ENCODE results near the gene RPE.
A peak's percentile ranks its signal among the peaks of the same experiment; 100 is the strongest.

GRCh38 chr2:209977386-209978239 lies 24.8 kb upstream of the RPE start:
- TF ChIP-seq, protein P1, sequence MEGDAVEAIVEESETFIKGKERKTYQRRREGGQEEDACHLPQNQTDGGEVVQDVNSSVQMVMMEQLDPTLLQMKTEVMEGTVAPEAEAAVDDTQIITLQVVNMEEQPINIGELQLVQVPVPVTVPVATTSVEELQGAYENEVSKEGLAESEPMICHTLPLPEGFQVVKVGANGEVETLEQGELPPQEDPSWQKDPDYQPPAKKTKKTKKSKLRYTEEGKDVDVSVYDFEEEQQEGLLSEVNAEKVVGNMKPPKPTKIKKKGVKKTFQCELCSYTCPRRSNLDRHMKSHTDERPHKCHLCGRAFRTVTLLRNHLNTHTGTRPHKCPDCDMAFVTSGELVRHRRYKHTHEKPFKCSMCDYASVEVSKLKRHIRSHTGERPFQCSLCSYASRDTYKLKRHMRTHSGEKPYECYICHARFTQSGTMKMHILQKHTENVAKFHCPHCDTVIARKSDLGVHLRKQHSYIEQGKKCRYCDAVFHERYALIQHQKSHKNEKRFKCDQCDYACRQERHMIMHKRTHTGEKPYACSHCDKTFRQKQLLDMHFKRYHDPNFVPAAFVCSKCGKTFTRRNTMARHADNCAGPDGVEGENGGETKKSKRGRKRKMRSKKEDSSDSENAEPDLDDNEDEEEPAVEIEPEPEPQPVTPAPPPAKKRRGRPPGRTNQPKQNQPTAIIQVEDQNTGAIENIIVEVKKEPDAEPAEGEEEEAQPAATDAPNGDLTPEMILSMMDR (IDR thresholded peaks at IDR 0.05): peak in 5 of 6 experiments; percentile 32 to 76 (median 59)
- TF ChIP-seq POLR2A (IDR thresholded peaks at IDR 0.05): no peak
